HG03432 (cell line): Measurements from ENCODE around the gene ARL3.
"Not testable (repeated sequence)": the region's sequence is repeated elsewhere in the genome, so short reads cannot be mapped to it uniquely, and the experiment has no call there.

Experiments used
- ATAC-seq: cut with Tn5 transposase; IDR thresholded peaks from one replicate; pipeline ENCODE4 v1.9.1; 2021; ENCODE audit warnings: mild to moderate bottlenecking, moderate library complexity; ENCODE audit not compliant: unreplicated experiment

The ARL3 gene

DNA sequence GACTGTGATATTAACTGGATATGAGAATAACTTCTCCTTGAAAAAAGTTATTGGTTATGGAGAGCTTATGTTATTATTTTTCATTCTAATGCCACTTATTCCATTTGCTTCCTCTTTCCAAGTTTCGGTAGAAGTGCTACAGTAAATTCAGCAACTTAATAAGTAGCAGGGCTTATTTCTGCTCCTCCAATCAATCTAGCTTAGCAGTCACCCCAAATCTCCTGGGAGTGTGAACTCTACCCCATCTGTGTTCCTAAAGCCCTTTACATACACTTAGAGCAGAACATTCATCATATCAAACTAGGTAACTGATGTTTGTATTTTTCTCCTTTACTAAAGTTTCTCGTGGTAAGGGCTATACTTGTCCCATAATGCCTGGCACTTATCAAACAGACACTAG, 8.7 kb downstream of the ARL3 start:
- ATAC-seq, result no peak

DNA sequence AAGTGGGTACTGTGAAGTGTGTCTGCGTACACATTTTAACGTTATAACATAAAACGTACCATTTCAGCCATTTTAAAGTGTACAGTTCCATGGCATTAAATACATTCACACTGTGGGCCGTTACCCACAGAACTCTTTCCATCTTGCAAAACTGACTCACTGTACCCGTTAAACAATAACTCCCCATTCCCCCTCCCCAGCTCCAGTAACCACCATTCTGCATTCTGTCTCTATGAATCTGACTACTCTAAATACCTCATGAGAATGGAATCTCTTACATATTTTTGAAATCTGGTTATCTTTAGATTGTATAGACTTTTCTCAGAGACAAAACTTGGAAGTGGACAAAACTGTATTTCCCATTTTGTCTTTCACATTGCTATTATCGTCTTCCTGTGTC, 9.3 kb downstream of the ARL3 start:
- no peak for ATAC-seq

DNA sequence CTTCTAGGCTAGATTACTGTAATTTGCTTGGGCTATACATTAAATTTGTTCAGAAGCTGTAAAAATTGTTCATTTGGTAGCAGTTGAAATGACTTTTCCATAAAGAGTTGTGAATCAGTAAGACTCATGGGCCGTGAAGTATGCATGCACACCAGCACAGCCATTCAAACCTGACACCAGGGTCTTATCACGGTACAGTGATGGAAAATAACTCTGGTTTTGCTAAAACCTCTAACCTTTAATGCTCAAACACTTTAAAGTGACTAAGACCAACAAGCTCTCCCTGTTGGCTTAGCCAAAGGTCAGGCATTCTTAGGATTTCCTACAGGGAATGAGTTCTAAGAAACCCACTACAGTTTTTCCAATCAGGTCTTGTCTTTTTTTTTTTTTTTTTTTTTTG, 11.5 kb downstream of the ARL3 start:
- ATAC-seq, result no peak

DNA sequence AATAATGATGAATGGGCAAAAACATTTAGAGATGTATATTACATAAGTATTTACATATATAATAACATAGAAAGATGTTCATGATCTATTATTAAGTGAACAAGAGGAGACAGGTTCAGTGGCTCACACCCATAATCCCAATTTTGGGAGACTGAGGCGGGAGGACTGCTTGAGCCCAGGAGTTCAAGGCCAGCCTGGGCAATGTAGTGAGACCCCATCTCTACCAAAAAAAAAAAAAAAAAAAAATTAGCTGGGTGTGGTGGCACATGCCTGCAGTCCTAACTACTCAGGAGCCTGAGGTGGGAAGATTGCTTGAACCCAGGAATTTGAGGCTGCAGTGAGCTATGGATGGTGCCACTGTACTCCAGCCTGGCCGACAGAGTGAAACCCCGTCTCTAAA, 12.4 kb downstream of the ARL3 start:
- ATAC-seq, result no peak

DNA sequence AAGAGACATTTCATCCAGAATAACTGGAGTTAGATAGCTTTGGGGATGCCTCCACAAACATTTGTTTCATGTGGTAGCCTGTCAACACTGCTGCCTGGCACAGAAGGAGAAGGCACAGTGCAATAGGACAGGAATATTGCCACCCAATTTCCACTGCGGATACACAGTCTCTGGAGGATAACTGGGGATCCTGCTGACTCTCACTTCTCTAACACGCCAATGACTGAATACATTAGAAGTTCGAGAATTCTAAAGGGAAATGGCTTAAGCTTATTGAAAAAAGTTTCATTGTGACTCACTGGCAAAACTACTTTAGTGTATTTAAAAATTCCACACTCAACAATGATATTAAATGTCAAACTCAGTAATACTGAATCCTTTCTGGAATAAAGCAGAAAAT, 12.9 kb downstream of the ARL3 start:
- no peak for ATAC-seq

DNA sequence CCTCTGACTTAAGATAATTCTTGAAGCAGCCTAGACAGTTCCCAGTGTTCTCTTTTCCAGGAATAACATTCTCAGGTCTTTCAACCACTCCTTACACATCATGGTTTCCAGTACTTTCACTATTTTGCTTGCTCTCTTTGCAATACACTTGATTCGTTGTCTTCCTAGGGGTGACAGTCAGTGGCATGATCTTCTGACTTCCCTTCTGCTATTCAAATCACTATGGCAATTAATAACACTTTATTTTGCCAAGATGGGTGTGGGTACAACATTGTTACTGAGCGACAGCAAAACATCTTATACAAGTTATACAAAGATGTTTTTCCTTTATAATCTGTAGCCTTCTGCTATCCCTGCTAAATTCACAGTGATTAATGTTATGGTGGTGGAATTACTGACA, 15.3 kb downstream of the ARL3 start:
- ATAC-seq, result no peak

DNA sequence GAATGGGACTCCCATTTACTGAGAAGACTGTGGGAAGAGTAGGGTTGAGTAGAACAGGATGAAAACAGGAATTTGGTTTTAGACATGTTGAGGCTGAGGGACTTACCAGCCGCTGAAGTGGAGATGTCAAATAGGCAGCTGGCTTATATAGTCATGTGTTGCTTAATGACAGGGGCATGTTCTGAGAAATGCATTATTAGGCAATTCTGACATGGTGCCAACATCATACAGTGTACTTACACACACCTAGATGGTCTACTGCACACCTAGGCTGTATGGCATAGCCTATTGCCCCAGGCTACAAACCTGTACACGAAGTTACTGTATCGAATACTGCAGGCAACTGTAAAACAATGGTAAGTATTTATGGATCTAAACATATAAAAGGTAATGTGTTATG, 17.5 kb downstream of the ARL3 start:
- no peak for ATAC-seq

DNA sequence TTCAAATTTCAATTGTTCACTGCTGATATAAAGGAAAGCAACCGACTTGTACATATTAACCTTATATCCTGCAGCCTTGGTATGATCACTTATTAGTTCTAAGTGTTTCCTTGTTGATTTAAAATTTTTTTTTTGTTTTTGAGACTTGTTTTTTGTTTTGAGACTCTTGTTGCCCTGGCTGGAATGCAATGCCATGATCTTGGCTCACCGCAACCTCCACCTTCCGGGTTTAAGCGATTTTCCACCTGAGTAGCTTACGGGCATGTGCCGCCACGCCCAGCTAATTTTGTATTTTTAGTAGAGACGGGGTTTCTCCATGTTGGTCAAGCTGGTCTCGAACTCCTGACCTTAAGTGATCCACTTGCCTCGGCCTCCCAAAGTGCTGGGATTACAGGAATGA, 18.8 kb downstream of the ARL3 start:
- not testable (repeated sequence) for ATAC-seq

DNA sequence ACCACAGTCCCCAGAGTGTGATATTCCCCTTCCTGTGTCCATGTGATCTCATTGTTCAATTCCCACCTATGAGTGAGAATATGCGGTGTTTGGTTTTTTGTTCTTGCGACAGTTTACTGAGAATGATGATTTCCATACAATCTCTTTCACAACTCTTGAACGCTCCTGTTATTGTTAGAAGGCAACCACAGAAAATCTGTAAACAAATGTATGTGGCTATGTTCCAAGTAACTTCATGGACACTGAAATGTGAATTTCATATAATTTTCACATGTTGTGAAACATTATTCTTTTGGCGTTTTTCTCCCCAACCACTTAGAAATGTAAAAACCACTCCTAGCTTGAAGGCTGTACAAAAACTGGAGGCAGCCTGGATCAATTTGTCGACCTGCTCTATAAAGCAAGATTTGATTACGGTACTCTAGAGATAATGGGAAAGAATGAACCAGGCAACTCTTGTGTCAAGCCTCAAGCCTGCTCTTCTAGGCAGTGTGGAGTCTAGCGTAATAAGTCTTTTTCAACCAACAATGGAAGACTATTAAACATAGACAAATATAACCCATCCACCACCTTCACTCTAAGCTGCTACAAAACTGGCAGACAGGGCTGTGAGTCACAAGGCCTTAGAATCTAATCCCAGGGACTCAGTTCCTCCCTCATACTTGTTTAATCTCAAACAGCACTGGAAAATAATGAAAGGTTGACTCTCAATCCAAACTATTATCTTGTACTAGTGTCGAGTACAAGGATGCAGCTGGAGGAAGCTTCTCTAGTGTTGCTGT, 22.7 kb downstream of the ARL3 start:
- no peak for ATAC-seq

DNA sequence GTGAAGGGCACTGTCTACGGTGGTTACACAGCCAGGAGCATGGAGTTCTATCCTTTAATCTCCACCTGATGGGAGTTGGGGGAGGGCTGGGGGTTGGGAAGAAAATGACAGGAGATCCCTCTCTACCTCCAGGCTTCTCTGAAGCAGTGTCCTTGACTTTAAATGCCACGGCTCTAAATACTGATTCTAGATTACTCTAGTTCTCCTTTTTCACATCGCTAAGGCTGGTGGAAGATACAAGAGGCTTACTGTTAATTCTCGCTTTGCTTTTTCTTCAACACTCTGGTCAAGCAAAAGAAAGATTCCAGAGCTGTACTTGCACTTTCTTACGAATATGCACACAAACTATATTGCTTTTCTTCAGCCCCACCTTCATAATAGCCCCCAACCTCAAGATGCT, 30.5 kb downstream of the ARL3 start:
- ATAC-seq, result no peak

DNA sequence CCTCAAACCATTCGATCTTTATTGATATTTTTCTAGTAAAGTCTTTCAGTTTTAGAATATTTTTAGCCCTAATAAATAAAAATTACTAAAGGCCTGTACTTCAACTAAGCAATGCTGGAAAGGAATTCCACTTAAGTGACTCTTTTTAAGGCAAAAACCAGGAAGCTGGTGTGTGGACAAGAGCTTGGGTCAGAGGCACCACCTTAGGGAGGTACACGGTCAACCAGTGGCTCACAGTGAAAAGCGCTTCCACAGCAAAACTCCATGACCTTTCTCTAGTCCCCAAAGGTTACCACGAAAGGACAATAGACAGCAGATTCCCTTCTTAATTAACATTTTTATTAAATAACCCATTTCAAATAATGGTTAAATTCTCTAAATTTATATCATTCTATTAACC, 31.2 kb downstream of the ARL3 start:
- no peak for ATAC-seq

DNA sequence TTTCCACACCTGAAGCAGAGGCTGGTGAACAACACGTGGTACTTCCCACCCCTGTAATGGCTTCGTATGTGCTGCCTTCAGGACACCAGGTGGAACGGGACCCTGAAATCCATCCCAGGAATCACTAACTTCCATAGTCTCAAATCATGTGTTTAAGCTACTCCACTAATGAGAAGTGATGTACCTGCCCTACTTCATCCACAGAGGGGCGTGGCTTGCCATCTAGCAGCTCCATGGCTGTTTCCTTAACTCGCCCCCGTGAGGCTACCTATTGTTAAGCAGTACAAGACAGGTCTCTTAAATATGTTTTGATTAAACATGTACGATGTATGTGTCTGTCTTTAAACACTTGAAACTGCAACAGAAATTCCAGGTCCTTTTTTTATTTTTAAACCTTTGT, 31.8 kb downstream of the ARL3 start:
- ATAC-seq, result no peak

DNA sequence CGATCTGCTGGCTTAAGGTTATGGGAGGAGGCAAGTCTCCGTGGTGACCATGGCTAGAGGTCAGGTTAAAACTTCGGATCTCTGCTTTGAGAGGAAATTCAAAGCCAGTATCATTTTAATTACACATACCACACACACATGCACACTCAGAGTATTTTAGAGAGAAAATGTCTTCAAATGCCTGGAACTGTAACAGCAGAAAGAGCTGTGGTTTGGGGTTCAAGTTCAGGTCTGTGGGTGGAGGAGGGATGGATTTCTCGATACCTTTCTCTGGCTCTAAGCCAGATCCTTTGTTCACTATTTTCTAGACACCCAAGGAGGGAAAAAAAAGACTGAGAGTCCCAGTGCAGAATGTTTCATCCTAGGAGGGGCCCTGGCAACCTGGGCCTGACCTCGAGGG, 32.5 kb downstream of the ARL3 start:
- ATAC-seq, result no peak

DNA sequence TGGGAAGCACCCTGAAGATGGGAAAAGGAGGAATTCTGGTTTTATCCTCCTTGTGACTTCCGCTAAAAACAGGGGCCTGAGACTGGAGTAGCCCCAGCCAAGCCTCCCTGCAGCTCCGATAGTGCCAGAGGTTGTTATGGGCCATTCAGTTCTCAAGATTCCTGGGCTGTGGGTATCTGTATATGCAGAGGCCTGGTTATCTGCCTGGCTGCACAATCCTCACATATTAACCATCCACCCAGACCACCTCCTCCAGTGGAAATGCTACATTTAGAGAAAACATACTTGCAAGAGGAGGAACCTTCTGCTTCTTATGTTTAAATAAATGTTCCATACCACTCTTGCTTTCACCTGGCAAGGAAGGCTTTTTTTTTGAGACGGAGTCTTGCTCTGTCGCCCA, 34.6 kb downstream of the ARL3 start:
- no peak for ATAC-seq

DNA sequence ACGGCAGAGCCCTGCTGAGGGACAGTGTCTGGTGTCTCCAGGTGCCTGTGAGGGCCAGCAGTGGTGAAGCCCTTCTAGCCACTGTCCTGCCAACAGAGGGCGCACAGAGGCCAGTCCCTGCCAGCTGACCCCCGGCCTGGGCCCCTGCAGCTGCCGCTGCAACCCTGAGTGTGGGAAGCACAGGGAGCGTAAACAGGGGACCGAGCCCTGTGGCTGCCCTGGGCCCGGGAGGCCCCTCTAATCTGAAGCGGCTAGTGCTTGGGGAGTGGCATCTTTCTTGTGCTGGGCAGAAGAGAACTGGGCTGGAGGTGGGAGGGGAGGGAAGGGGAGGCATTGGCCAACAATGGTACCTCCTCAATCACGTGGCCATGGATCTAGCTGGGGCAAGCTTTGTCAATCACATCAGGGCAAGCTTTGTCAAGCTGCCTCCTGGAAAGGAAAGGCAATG, 35.3 kb downstream of the ARL3 start:
- no peak for ATAC-seq

DNA sequence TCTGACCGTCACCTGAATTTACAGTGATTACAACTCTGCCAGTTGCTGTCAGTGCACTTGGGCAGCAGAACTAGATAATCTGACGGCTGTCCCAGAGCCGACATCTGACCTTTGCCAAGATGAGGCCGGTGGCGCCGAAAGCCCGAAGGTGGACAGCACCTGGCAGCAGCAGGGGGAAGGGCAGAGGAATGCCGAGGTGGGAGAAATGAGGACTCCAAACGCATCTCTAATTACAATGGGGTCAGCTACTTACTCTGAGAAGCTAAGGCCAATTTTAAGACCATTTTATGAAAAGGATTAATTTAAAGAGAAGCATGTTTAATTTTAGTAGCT, 36.2 kb downstream of the ARL3 start:
- ATAC-seq, result no peak

DNA sequence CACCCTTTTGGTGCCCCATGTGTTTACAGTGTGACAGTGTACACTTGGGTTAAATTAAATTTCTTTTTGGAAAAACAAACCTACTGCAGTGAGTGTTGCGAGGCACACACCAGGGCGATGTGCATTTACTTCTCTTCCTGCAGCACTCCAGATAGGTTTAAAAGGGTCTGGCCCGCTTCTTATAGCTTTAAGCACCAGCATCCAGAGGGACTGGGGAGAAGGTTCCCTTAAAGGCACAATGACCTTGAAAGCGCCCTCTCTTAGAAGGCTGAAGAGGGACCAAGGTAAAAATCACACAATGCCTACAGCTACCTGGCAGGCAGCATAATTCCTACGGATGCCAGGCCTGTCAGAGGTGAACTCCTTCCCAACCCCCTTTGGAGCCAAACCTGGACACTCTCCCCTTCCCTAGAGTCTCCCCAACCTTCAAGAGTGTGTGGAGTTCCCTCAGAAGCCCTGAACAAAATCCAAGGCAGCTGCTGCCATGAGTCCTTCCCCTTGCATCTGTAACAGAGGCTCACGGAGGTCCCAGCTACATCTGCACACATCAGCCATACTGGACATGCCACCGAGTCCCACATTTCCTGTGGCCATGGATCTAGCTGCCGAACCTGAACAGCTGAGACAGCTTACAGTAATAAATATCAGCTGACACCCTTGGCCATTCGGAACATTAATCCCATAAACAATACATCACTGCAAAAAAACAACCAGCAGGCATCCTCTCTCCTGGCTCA, 36.7 kb downstream of the ARL3 start:
- no peak for ATAC-seq

DNA sequence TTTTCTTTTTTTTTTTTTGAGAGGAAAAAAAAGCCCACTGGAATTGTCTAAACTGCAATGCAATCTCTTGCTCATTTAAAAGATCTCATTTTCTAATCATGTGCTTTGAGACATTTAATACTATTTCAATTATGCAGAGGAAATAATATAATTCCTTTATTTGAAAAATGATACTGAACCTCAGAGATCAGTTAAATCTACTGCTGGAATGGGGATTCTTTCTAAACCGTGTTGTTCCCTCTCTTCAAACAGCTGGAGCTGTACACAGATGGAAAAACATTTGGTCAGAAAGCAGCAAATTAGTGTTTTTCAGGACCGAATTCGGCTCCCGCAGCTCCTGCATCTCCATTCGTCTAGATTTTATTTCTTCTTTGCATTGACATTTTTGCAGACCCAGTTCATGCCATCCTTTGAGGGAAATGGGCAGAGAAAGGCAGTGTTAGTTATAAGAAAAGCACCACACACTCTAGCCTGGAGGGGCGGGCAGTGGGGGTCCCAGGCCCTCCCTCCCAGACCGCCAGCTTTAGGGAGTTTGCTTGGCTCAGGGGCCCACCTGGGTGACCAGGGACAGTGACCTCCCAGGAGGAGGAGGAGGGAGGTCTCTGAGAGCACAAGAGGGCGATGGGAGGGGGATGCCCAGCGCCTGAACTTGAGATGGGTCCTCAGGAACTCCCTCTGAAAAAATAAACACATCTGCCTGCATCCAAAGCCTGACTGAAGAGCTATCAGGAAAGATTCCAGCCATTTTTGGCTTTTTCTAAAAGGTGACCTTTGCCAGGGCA, 37.5 kb downstream of the ARL3 start:
- no peak for ATAC-seq

DNA sequence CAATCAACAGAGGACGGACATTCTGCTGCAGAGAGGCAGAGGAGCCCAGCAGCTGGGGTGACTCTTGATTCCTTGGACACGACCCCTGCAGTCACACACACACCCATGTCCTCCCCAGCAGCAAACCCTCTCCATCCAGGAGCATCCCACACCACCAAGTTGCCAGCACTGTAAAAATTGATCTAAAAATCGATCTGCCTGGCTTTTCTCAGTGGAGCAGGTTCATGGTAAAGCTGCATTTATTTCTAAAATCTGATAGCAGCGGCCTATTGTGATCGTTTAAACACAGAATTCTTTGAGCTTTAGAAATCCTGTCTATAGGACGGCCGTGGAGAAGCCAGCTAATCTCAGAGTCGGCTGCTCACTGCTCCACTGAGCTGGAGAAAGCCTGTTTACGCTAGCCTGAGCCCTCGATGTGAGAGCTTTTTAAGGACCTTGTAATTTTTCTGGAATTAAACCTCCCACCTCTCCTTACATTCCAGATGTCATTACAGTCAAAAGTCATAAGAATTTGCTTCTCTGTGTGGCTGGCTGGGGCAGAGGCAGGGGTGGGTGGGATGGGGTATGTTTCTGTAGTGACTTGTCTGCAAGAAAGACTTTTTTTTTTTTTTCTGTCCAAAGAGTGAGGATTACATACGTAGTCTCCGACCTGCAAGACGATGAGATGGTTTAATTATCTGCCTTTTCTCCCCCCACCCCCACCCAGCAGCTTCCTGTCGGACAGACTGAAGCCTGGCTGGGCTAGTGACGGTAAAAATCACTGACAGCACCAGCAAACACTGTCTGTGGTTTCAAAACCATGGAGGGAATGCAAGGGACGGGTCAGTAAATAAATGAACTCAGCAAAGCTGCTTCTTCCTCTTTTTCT, 38.3 kb downstream of the ARL3 start:
- ATAC-seq, result no peak

DNA sequence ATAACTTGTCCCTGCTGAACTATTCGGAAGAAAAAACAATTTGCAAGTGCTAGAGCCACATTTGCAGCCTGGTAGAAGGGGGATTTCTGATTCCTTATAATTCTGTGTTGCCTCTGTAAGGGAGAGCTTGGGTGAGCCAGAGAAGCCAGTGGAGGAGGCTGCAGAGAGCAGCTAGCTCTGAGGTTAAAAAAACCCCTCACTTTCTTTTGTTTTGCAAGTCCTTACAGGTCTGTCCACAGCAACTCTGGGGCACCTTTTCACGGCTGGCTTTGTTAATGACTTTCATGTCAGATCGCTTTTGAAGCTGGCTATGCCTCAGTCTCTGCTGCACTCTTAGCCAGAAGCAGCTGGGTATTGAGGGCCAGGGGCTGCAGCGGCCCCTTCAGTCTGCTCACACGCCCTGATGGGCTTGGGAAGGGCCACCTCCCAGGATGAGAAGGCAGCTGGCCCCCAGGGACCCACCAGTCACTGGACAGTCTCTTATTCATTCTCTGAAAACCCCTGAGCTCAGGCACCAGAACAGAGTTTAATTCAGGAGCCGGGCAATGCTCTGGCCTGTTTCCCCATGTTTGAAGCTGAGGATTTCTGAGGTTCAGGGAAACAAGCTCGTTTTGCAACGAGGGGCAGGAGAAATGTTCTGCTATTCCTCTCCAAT, 39.1 kb downstream of the ARL3 start:
- ATAC-seq, result no peak
